Neural cell (in vitro differentiated cells): Measurements from ENCODE around the gene ZNF140.

ENCODE experiments used
- CTCF ChIP-seq: fragments of 450-650 bp; IDR thresholded peaks from 2 replicates; pipeline ENCODE4 v1.5.1; 2014; ENCODE audit warnings: antibody characterized with exemption, mild to moderate bottlenecking, moderate library complexity; ENCODE audit not compliant: poor library complexity, severe bottlenecking
- EP300 ChIP-seq: fragments of 450-650 bp; conservative IDR thresholded peaks from 2 replicates; pipeline ENCODE4 v1.6.1; 2014; ENCODE audit warnings: antibody characterized with exemption, mild to moderate bottlenecking, moderate library complexity; ENCODE audit not compliant: poor library complexity, severe bottlenecking
- EZH2 ChIP-seq: fragments of 200-600, 300-800 bp; shearing (Covaris generic), sonication (generic); IDR thresholded peaks from 2 replicates; pipeline ENCODE4 v1.6.1; 2014; ENCODE audit warnings: antibody characterized with exemption, low read length, borderline replicate concordance, mild to moderate bottlenecking; ENCODE audit not compliant: insufficient read depth, poor library complexity, severe bottlenecking
- POLR2AphosphoS5 ChIP-seq: IDR thresholded peaks from 2 replicates; pipeline ENCODE4 v1.6.1; 2012
- RAD21 ChIP-seq: fragments of 450-650 bp; conservative IDR thresholded peaks from 2 replicates; pipeline ENCODE4 v1.6.1; 2014; ENCODE audit warnings: antibody characterized with exemption, mild to moderate bottlenecking, moderate library complexity
- REST ChIP-seq: IDR thresholded peaks from 2 replicates; pipeline ENCODE4 v1.6.1; 2012; ENCODE audit warnings: borderline replicate concordance
- SMC3 ChIP-seq: fragments of 450-650 bp; conservative IDR thresholded peaks from 2 replicates; pipeline ENCODE4 v1.6.1; 2014; ENCODE audit warnings: antibody characterized with exemption, mild to moderate bottlenecking, moderate library complexity; ENCODE audit not compliant: poor library complexity
- TAF1 ChIP-seq: IDR thresholded peaks from 2 replicates; pipeline ENCODE4 v1.6.1; 2012; ENCODE audit warnings: low read depth

GRCh38 chr12:133130038-133130807 lies 49.5 kb downstream of the ZNF140 start, which contains the start of the genes ZNF10 and ZNF891:
- TF ChIP-seq REST (peak; percentile 95), CTCF (no peak), RAD21 (peak; percentile 18), EZH2 (no peak), EP300 (peak; percentile 79), TAF1 (peak; percentile 94), SMC3 (peak; percentile 21), POLR2AphosphoS5 (peak; percentile 97)
